ENCODE data around the gene SYS1. TPM values are rescaled to one million over a fixed set of nuclear protein-coding genes. Genes with fewer than 3 reads are reported as not detected.

SYS1 gene
- total and polyA plus RNA-seq, 11 donors: 12.6 to 68.8 (median 23.0) TPM

- intact Hi-C loops (cut with DNase I): no loop called here
- WGBS, 4 donors: 53 to 75% (median 68%) methylated on average over 6 of the region's 6 CpGs
- H3K4me1 ChIP-seq: peaks cover 8 to 85% (median 66%) of the 10 kb centered on the region in 12 donors
- DNase-seq: no peak
- peaks cover 0 to 17% (median 12%) of the 10 kb centered on the region in 9 donors for H3K36me3 ChIP-seq
- no peak overlapping the region for H3K4me3 ChIP-seq
- no peaks in the 10 kb centered on the region for H3K27me3 ChIP-seq
- TF ChIP-seq CTCF (IDR thresholded peaks at IDR 0.05) (no peak), POLR2A (IDR thresholded peaks at IDR 0.05) (no peak)
- no peak for ATAC-seq
- no peaks in the 10 kb centered on the region for H3K9me3 ChIP-seq
- peak overlapping the region; percentile 73 to 97 (median 95) for H3K27ac ChIP-seq
Measured at GRCh38 chr20:45339084-45339483, 23.9 kb upstream of the SYS1 start.

- intact Hi-C loops (cut with DNase I): loop anchor here in 2 of 10 donors (5.0 to 10.0 kb wide), 2 partner anchors 68 to 455 kb away; partner anchors contain the start of genes DBNDD2 (in 1 of the 2), DNTTIP1 (in 1 of the 2) and WFDC3 (in 1 of the 2)
- H3K27ac ChIP-seq: peak overlapping the region; percentile 73 to 97 (median 95)
- H3K9me3 ChIP-seq: no peaks in the 10 kb centered on the region
- 85 to 94% (median 91%) methylated on average over 2 of the region's 2 CpGs for WGBS, 4 donors
- no peaks in the 10 kb centered on the region for H3K27me3 ChIP-seq
- DNase-seq: no peak
- peaks cover 0 to 12% (median 8%) of the 10 kb centered on the region in 9 donors for H3K36me3 ChIP-seq
- no peak for TF ChIP-seq CTCF (IDR thresholded peaks at IDR 0.05)
- TF ChIP-seq POLR2A (IDR thresholded peaks at IDR 0.05): no peak
- no peak overlapping the region for H3K4me3 ChIP-seq
- ATAC-seq: no peak
- peaks cover 8 to 92% (median 73%) of the 10 kb centered on the region in 12 donors for H3K4me1 ChIP-seq
Measured at GRCh38 chr20:45339799-45340198, 23.2 kb upstream of the SYS1 start.

GRCh38 chr20:45340236-45340847, 22.6 kb upstream of the SYS1 start:
- ATAC-seq (peak; percentile 12 to 43 (median 34)), DNase-seq (peak in 3 of 5 donors; percentile 19 to 67 (median 65))
- peaks cover 8 to 97% (median 78%) of the 10 kb centered on the region in 12 donors for H3K4me1 ChIP-seq
- H3K27ac ChIP-seq: peak overlapping the region; percentile 84 to 97 (median 95)
- H3K9me3 ChIP-seq: no peaks in the 10 kb centered on the region
- intact Hi-C loops (cut with DNase I): loop anchor here in 2 of 10 donors (5.0 to 10.0 kb wide), 2 partner anchors 67 to 454 kb away; partner anchors contain the start of genes DBNDD2 (in 1 of the 2), DNTTIP1 (in 1 of the 2) and WFDC3 (in 1 of the 2)
- no peaks in the 10 kb centered on the region for H3K27me3 ChIP-seq
- H3K4me3 ChIP-seq: peak overlapping the region in 1 of 12 donors; percentile 70
- peaks cover 0 to 6% (median 5%) of the 10 kb centered on the region in 9 donors for H3K36me3 ChIP-seq
- TF ChIP-seq CTCF (IDR thresholded peaks at IDR 0.05) (no peak), POLR2A (IDR thresholded peaks at IDR 0.05) (peak in 1 of 2 donors; percentile 25)
- WGBS, 4 donors: 36 to 61% (median 45%) methylated on average over 5 of the region's 5 CpGs

GRCh38 chr20:45340951-45341350, 22.0 kb upstream of the SYS1 start:
- H3K36me3 ChIP-seq: peaks cover 0 to under 1% (median 0%) of the 10 kb centered on the region in 9 donors
- H3K9me3 ChIP-seq: no peaks in the 10 kb centered on the region
- DNase-seq (no peak), ATAC-seq (no peak)
- peak overlapping the region in 2 of 12 donors; percentile 19 to 70 for H3K4me3 ChIP-seq
- H3K27me3 ChIP-seq: no peaks in the 10 kb centered on the region
- intact Hi-C loops (cut with DNase I): loop anchor here in 2 of 10 donors (5.0 to 10.0 kb wide), 2 partner anchors 66 to 454 kb away; partner anchors contain the start of genes DBNDD2 (in 1 of the 2), DNTTIP1 (in 1 of the 2) and WFDC3 (in 1 of the 2)
- H3K27ac ChIP-seq: peak overlapping the region; percentile 84 to 97 (median 95)
- 20 to 63% (median 56%) methylated on average over 1 of the region's 1 CpG for WGBS, 4 donors
- H3K4me1 ChIP-seq: peaks cover 8 to 100% (median 84%) of the 10 kb centered on the region in 12 donors
- no peak for TF ChIP-seq POLR2A (IDR thresholded peaks at IDR 0.05)
- TF ChIP-seq CTCF (IDR thresholded peaks at IDR 0.05): no peak

All from heart left ventricle (tissue), 16 donors.